HG02970 (cell line): ENCODE measurements around the gene VGLL4.

ENCODE experiments used
- ATAC-seq: cut with Tn5 transposase; IDR thresholded peaks from one replicate; pipeline ENCODE4 v1.9.1; 2021; ENCODE audit warnings: mild to moderate bottlenecking, moderate library complexity, moderate number of reproducible peaks; ENCODE audit not compliant: unreplicated experiment, low FRiP score

The VGLL4 gene

DNA sequence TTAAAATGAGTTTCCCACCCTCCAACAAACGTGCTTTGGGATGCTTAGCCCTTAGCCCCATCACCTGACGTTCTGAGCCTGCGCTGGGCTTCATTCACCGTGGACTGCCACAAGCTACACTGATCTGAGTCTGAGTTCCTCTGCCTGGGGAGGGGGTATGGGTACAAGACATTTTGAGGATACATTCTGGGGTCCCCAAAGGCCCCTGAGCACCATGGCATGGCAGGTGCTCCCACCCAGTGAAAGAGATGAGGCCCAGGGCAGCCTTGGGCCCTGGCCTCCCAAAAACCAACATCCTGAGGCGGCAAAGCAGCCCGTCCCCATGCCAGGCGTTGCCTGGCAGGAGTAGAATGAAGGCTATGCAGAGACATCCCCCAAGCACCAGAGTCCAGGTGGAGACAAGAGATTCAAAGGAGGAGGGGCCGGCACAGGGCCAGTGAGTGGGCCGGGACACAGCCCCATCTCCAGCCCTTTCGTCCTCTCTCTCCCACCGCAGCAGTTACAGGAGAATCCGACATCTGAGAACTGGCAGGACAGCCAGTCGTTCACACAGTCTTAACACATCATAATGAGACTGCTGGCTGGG, 74.5 kb downstream of the VGLL4 start:
- ATAC-seq: no peak

DNA sequence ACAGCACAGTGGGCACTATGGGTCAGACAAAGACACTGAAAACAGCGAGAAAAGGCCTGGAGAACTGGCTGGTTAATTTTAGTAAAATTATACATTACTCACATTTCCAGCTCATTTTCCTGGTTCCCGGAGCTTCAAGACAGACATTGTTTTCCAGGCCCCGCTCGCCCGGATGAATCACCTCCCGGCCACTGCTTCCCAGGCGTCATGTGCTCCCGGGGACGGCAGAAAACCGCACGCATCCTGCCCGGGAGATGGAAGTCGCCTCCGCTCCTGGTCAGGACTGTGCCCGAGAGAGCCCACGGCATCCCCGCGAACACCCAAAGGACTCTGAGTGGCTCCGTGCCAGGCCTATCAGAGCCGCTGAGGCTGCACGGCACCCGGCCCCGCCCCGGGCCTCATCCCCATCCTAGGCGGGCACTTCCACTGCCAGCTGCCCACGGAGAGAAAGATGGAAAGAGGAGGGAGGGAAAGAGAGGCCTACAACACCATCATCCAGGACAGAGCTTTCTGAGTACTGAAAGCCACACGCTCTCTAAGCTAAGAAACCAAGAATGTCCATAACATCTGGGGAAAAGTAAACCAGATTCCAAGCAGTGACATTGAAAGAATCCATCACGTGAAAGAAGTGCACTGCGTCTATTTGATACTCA, 75.1 kb downstream of the VGLL4 start:
- ATAC-seq: no peak

DNA sequence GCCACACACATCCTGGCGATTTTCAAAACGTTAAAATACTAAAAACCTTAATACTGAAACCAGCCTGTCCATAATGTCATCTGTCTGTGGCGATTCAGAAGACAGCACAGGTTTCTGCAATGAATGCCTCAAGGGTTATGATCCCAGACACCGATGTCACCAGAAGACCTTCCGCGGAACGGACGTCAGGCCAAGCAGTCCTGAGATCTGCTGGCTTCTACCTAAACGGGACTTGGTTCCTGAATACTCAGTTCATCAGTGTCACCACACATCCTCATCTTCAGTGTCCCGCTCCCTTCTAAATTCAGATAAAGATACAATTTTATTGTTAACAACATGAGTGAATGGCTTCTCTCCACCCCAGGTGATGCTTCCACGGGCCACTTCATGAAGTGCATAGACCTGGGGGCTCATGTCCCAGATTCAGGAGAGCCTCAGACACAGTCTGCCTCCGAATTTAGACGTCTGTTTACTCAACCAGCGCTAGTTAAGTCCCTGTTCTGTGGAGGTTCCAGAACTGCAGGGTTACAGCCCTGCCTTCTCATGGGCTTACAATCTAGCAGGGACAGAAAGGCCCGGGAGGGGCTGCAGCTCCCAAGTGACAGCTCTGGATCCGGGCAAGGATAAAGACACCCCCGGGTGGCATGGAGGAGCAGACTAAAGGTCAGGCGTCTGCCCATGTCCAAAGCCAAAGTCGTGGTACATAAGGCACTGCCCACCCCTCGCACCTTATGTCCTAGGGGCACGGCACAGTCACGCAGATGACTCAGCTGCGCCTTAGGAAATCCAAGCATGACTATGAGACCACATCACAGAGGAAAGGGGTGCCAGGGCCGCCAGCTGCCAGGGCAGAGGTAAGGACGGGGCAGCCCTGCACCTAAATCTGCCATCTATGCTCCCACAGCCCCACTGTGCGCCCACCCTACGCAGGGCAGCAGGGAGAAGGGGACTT, 75.9 kb downstream of the VGLL4 start:
- ATAC-seq: no peak

DNA sequence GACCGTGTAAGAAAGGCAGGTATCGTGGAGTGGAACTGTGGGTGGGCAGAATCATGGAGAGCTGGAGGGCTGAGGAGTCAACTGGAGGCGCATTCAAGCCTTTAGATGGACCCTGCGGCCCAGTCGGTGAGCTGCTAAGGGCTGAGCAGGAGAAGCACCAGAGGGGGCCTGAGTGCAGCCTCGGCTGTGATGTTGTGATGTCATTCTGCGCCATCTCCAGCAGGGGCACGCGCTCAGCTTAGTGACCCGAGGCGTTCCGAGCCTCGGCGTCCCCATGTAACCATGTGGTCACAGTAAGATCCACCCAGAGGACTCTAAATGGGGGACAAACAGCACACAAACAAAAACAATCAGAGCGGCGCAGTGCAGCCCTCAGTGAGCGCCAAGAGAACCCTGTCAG, 76.8 kb downstream of the VGLL4 start:
- no peak for ATAC-seq

DNA sequence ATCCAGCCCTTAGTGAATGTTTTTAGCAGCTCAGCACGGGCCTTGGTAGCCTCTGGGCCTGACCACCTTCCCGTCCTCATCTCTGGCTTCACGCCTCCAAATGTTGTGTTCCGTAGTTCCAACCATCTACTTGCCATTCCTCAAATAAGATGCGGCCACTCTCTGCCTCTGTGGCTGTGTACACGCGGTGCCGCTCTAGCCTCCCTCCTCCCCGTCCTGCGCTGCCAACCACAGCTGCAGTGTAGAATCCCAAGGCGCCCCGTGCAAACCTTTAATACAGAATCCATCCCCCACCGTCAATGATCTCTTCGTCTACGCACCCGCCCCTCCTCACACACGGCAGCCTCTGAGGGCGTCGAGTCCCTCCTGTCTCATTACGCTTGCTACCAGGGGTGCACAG, 77.2 kb downstream of the VGLL4 start:
- no peak for ATAC-seq

DNA sequence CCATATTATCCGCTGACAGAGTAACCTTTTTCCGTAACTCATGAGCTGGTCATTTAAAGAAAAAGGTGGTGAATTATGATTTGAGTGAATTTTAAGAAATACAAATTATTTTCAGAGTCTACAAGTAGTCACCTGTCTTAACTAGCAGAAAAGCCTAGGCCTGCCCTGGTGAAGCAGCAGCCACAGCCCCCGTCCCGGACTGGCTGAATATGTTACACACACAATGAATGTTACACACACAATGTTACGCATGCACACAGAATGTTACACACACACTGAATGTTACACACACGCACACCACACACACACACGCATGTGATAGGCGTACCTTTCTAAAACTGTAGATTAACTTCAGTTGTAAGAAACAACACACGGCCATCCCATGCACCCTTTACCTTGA, 77.8 kb downstream of the VGLL4 start:
- ATAC-seq: no peak

DNA sequence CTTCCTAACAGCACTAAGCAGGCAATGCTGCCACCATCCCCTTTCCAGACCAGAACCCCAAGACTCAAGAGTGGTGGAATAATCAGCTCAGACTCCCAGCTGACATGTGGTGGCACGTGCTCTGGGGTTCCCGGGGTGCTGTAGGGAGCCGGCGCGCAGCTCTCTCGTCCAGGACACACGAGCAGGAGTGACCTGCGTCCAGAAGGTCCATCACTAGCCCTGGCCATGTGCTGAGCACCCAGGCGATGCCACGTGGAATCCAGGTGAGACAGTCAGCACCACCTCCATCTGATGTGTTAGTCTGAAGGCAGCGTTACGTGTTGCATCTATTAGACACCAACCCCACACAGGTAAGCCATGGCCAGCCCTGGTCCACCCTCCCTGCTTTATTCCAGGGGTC, 78.2 kb downstream of the VGLL4 start:
- no peak for ATAC-seq

DNA sequence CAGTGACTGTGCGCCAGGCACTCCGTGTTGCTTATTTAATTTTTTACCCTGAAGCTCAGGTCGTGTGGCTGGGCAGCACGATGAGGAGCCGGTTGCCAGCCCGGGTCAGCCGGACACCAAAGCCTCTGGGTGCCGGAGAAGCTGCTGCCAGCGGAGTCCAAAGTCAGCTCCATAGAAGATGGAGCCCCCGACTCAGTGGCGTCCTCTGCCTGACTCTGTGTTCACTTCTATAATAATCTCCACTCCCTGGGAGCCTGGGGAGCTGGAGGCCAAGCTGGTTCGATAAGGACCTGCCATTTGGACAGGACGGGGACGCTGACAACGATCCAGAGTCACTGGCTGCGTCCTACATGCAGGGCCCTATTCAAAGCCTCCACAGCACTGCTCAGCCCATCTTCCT, 78.6 kb downstream of the VGLL4 start:
- ATAC-seq: no peak

DNA sequence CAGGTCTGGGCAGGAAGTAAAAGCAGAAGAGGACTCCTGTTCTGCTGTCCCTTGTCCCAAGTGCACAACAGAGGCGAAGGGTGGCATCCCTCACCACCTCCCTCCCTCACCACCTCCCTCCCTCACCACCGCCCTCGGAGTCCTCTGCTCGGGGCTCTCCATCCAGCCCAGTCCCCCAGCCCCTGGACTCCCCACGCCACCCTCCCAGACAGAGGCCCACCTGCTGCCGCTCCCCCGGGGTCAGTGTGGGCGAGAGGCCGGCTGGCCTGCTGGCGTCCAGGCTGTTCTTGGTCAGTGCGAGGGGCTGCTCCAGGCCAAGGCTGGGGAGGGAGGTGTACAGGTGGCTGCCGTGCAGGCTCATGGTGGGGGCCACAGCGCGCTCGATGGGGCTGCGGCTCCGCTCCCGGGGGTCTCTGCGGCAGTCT, 79.1 kb downstream of the VGLL4 start:
- ATAC-seq: no peak

DNA sequence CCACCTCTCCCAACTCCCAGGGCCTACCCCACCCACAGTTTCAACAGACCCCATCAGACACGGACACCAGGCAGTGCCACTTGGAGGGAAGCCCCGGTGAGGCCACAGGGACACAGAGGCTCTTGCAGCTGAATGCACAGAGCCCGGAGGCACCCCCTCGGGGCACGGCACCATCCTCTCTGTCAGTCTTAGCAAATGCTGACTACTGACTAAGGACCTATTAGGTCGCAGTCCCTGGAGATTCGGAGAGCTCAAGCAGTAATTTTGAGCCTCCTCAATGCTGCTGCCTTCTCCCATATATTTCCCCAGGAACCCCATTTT, 79.9 kb downstream of the VGLL4 start:
- ATAC-seq: no peak

DNA sequence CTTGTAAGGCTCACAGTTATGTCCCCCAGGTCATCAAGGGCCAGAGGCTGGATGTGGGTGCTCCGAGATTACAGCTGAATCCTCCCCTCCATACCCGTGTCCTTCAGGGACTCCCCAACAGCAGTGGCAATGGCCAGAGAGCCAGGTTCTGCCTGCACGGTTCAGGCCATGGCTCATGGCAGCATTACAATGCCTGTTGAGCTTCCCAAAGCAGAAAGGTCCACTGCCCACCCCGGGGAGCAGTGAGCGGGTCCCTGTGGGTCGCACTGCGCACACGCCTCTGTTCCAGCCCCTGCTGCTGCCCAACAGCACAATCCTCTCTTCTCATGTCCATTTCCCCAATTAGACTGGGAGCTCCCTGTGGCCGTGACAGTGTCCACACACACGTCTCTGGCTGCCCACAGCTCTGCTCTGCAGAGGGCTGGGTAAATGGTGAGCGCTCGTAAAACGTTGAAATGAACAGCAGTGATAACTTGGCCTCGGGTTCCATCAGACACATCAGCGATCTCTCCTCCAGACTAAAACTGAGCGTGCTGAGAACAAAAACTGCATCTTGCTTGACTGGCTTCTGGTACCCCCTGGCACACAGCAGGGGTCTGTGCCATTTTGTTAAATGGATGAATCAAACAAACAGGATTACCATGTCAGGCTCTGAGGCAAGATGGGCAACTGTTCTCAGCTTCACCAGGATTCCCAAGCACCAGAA, 80.4 kb downstream of the VGLL4 start:
- no peak for ATAC-seq

DNA sequence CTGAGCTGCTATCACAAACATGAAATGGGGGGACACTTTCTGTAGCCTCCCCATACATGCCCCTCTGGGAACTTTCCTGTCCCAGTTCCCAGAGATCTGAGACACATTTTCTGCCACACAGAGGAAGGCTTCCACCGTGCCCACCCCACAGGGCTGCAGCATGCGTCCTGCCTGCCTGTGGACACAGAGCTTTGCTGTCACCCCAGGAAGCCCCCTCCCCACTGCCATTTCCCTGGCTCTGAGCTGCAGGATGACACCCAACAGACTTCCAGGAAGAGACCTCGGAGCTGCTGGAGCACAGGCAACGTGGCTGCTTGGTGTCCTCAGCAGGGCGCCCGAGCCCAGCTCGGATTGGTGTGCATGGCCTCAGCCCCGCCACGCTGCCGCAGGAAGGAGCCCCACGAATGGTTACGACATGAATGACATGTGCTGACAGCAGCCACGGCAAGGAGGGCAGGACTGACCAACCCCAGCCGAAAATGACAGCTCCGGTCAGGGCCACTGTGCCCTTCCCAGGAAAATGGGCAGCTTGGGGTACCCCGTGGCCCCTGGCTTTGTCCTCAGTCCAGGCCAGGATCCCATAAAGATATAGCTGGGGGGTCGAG, 81.3 kb downstream of the VGLL4 start:
- no peak for ATAC-seq

DNA sequence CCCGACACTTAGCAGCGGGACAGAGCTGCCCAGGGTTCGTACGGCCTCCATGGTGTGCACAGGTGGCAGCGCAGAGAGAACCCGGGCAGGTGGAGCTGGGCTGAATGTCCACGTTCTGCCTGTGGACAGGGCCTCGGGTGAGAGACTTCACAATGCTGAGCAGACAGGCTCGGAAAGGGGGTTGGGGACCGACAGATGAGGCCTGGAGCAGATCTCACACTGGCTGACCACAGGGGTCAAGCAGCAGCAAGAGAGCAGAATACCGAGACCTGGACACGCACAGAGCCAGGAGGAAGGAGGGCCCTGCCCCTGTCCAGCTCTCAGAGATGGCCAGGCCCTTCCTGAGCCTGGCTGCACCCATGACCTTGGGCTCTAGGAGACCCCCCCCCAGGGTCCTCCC, 83.0 kb downstream of the VGLL4 start:
- no peak for ATAC-seq

DNA sequence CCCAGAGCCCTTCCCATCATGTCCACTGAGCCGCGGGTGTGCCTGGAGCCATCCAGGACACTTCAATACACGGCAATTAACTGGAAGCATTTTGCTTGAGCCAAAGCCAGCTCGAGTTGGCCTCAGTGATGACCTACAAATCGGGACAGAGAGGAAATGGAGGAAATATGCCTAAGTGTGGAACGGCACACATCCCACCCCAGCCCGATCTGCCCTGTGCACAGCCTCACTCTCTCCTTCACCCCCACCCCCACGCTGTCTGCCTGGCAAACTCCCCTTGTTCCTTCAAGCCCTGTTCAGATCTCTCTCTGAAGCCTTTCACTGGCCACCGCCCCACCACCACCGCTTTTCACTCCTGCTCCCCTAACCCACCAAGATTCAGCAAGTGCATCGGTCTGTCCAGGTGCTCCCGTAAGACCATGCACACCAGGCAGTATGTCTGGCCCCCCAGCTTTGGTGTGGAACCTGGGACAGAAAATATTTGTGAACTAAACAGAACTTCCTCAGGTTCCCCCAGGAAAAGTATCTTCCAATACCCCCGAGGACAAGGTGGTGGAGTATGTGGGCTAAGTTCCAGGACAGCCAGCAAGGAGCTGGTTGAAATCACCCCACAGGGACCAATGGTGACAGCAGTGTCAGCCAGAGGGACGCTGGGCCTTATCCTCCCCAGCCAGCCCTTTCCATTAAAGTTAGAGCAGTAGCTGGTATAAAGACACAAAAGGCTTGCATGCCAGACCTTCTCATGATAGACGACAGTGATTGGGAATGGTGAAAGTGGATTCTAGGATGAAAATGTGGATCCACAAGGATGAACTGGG, 83.7 kb downstream of the VGLL4 start:
- ATAC-seq: no peak

DNA sequence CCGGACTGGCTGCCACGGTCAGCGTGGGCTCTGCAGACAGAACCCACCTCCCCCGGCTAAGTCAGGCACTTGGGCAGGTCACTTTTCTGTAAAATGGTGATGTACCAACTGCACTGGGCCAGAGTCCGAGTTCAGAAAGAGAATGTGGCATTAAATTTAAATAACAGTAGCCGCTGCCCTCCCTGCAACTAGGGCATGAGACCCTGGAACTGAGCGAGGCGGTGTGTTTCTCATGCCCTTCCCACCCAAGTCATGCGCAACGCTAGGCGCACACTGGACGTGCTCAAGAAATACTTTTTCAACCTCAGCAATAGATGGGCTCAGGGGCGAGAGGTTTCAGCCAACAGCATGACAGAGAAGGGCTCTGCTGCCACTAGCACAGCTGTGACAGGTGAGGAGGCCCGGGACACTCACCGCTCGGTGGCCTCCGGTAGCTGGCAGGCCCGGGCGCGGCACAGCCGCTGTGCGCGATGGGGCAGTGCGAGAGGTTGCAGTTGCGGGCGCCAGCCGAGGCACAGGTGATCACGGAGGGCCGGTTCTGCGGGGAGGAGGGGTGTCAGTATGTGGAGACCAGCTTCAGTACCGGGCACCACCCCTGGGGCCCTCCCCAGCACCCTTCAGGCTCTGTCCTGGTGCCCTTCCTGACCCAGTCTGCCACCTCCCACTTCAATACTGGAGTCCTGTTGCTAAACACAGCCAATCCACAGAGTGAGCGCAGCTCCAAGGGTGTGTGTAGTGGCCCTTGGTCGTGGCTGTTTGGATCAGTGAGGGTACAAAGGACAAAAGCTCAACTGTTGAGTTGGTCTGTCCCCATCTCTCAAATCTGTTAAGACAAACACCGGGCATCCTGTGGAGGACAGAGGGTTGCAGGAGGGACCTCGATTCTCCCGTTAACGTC, 84.5 kb downstream of the VGLL4 start:
- no peak for ATAC-seq

DNA sequence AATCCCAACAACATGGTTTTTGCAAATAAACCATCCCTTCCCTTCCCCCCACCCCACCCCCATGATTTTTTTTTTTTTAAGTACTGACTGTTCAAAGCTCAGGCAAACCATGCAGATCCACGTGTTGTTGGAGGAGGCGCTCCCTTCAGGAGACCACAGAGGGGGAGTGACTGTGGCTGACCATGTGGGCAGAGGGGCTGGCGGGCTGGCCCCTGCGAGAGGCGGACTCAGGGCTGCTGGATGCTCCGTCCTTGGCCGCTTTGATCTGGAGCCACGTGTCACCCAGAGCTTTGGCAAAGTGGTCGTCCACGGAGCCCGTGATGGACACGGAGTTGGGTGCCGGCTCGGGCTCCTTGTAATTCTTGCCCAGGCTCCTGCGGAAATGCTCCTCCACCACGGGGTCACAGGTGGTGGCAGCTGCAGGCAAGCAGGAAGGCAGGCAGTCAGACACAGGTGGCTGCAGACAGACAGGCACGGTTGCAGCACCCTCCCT, 85.3 kb downstream of the VGLL4 start:
- no peak for ATAC-seq

DNA sequence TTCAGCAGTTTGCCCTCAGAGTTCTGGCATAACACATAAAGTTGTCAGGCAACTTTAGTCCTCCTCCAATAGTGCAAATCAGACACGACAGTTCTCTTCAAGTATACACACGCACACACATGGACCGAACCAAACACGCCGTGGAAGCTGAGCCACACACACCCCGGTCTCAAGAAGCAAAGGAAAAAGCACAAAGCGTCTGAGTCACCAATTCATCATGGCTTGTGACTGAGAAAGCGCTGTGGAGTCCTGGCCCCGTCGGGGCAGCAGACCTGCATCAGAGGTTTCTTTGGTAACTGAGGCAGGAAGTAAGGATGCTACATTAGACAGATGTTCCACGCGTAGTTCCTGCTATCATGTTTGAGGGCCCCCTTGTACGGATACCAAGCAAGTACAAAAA, 85.7 kb downstream of the VGLL4 start:
- ATAC-seq: no peak

DNA sequence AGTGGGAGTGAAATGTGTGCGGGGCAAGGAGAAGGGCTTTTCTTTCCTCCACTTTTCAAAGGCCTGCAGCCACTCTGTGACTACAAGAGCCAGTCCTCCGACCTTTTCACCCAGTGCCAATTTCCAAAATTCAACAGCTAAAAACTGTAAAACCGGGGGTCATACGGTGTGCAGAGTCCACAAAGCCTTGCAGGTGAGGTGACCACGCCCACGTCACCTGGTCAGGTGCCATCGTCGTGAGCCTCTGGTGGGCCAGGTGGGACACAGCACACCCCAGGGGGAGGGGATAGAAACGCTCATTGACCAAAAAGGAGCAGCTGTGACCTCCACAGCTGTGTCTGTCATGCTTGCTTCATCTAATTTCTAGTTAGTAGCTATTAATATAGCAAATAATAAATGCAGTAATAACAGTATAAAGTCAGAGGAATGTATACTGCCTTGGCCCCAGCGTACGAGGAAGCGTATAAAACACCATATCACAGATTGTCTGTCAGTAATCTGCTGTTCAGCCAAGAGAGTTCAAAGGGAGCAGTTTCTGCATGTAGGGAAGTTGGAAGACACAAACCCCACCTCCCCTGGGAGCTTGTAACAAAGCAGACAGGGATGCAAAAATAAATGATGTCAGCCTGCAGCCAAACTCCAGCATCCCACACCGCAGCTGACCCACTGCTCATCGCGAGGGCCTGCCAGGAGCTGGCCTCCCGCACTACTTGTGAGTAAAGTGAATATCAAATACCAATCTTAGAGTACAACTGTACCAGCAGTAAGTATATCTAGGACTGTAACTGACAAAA, 86.7 kb downstream of the VGLL4 start:
- no peak for ATAC-seq
